Caki2 (cell line): ENCODE results near the gene SPTB. TPM values are rescaled to one million over a fixed set of nuclear protein-coding genes. Genes with fewer than 3 reads are reported as not detected.

Source experiments
- DNase-seq: peaks from one replicate; pipeline ENCODE4 v3.0.0-alpha.2; 2015; ENCODE audit warnings: low read depth
- in situ Hi-C: cut with HindIII; loops from 2 replicates; pipeline ENCODE4 v1.10.0; 2016; ENCODE audit warnings: low sequenced_read_pairs, low pct_unique_long_range_greater_than_20kb, mixed read lengths
- total RNA-seq: library from RNA; depleted of rRNA; stranded (reverse); fragments of >200 nt; shearing (Covaris generic); gene quantifications from 2 replicates; pipeline ENCODE4 v1.2.3, GENCODE V29; 2014; ENCODE audit warnings: low replicate concordance

The SPTB gene
- total RNA-seq, 1 experiment from 2014 or later = 0.17 TPM

GRCh38 chr14:64891839-64892375 is 12.2 kb upstream of the SPTB start:
- peak; percentile 24 for DNase-seq
- in situ Hi-C loops = no loop called here

- in situ Hi-C loops = no loop called here
Observed at GRCh38 chr14:64891173-64891838, 11.6 kb upstream of the SPTB start.

GRCh38 chr14:64889352-64889751 is 9.6 kb upstream of the SPTB start:
- DNase-seq = no peak

More at GRCh38 chr14:64891173-64891838, 11.6 kb upstream of the SPTB start:
- no peak for DNase-seq

GRCh38 chr14:64885559-64885958 is 5.9 kb upstream of the SPTB start:
- in situ Hi-C loops = no loop called here
- no peak for DNase-seq

More at GRCh38 chr14:64889352-64889751, 9.6 kb upstream of the SPTB start:
- in situ Hi-C loops = no loop called here

- in situ Hi-C loops = no loop called here
- DNase-seq = peak; percentile 9
Observed at GRCh38 chr14:64880221-64881121, 764 bp upstream of the SPTB start.

- peak; percentile 2 for DNase-seq
- in situ Hi-C loops = no loop called here
Observed at GRCh38 chr14:64878837-64879634, 671 bp downstream of the SPTB start.

GRCh38 chr14:64877846-64878245 is 1.9 kb downstream of the SPTB start:
- DNase-seq = no peak
- in situ Hi-C loops = no loop called here

- in situ Hi-C loops = no loop called here
- no peak for DNase-seq
Observed at GRCh38 chr14:64875350-64875749, 4.4 kb downstream of the SPTB start.

GRCh38 chr14:64873506-64874219 is 6.0 kb downstream of the SPTB start:
- DNase-seq = no peak
- in situ Hi-C loops = no loop called here

- DNase-seq = no peak
- in situ Hi-C loops = no loop called here
Observed at GRCh38 chr14:64871344-64871743, 8.4 kb downstream of the SPTB start.

- in situ Hi-C loops = no loop called here
- no peak for DNase-seq
Observed at GRCh38 chr14:64870160-64870559, 9.5 kb downstream of the SPTB start.

GRCh38 chr14:64868841-64869240 is 10.9 kb downstream of the SPTB start:
- DNase-seq = no peak
- in situ Hi-C loops = no loop called here

GRCh38 chr14:64868379-64868778 is 11.3 kb downstream of the SPTB start:
- in situ Hi-C loops = no loop called here
- no peak for DNase-seq

GRCh38 chr14:64867182-64867581 is 12.5 kb downstream of the SPTB start:
- in situ Hi-C loops = no loop called here
- no peak for DNase-seq

- no peak for DNase-seq
- in situ Hi-C loops = no loop called here
Observed at GRCh38 chr14:64865992-64866391, 13.7 kb downstream of the SPTB start.

- no peak for DNase-seq
- in situ Hi-C loops = no loop called here
Observed at GRCh38 chr14:64865109-64865508, 14.6 kb downstream of the SPTB start.

- in situ Hi-C loops = no loop called here
- DNase-seq = no peak
Observed at GRCh38 chr14:64864258-64864657, 15.4 kb downstream of the SPTB start.

- in situ Hi-C loops = no loop called here
- DNase-seq = no peak
Observed at GRCh38 chr14:64861916-64862315, 17.8 kb downstream of the SPTB start.
